Stimulated activated effector memory CD8-positive, alpha-beta T cell treated with anti-CD3 and anti-CD28 coated beads, Interleukin-12 subunit alpha, Interleukin-12 subunit beta, amount 100 ng/mL, for 72 hours (primary cell): ENCODE results near the gene DGKH.
A peak's percentile ranks its signal among the peaks of the same experiment; 100 is the strongest.
"Not testable (repeated sequence)": the region's sequence is repeated elsewhere in the genome, so short reads cannot be mapped to it uniquely, and the experiment has no call there.

Experiments used
- ATAC-seq: fragments of 150-1000 bp; cut with Tn5 transposase; 2 replicates; pipeline ENCODE4 v1.10.0; 2021
- DNase-seq, 2 donors: peaks; one replicate each; pipeline ENCODE4 v3.0.0; 2021 to 2022; ENCODE audit warnings: low spot score in 2 of 2
- H3K27ac Mint-ChIP-seq: one replicate; pipeline ENCODE4 v1.8.0; 2022; ENCODE audit warnings: mild to moderate bottlenecking, mixed read lengths
- H3K36me3 Mint-ChIP-seq: one replicate; pipeline ENCODE4 v1.8.0; 2022; ENCODE audit warnings: mild to moderate bottlenecking, mixed read lengths
- H3K4me1 Mint-ChIP-seq: one replicate; pipeline ENCODE4 v1.8.0; 2022; ENCODE audit warnings: mixed read lengths
- H3K4me3 Mint-ChIP-seq: one replicate; pipeline ENCODE4 v1.8.0; 2022; ENCODE audit warnings: mild to moderate bottlenecking, mixed read lengths
- H3K9me3 Mint-ChIP-seq: one replicate; pipeline ENCODE4 v1.8.0; 2022; ENCODE audit warnings: mixed read lengths

DGKH gene

DNA sequence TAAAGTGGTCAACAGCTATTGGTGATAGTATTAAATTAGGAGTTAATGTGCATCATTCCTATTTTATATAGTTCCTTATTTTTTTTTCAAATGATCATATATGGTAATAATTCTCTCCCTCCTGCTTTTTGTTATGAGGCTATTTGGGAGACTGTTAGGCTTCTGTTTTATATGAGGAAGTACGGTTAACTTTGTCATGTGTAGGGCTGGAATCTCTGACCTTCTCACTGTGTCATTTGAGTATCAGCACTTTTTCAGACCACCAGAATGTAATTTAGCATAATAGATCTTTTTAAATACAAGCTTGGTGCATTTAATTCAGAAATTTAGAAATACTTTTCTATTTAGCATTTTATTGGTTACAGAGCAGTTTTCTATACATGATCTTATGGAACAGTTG is 7.7 kb downstream of the DGKH start:
- Mint-ChIP-seq H3K9me3 (peaks cover 4% of the 10 kb centered on the region), H3K4me1 (peaks cover 16% of the 10 kb centered on the region), H3K27ac (no peak overlapping the region), H3K36me3 (no peaks in the 10 kb centered on the region), H3K4me3 (no peak overlapping the region)
- DNase-seq (no peak), ATAC-seq (no peak)

DNA sequence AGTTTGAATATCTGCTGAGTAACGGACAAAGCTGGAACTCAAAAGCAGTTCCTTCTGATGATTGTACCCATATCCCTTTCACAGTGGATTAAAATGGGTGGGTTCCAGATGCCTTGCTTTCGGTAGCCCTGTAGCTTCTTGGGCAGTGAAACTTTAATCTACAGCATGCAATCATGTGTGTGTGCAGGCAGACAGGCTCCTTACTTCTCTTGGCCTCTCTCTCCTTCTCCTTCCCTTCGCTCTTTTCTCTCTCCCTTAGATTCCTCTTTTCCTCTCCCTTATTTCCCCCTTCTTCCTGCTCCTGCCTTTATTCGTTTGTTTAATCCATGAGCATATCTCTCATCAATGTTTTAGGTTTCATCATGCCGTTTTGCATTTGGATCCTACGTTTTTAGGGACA is 8.1 kb downstream of the DGKH start:
- no peak for ATAC-seq
- H3K4me3 Mint-ChIP-seq: no peak overlapping the region
- DNase-seq: no peak
- peaks cover 16% of the 10 kb centered on the region for H3K4me1 Mint-ChIP-seq
- H3K36me3 Mint-ChIP-seq: no peaks in the 10 kb centered on the region
- H3K27ac Mint-ChIP-seq: no peak overlapping the region
- peaks cover 4% of the 10 kb centered on the region for H3K9me3 Mint-ChIP-seq

DNA sequence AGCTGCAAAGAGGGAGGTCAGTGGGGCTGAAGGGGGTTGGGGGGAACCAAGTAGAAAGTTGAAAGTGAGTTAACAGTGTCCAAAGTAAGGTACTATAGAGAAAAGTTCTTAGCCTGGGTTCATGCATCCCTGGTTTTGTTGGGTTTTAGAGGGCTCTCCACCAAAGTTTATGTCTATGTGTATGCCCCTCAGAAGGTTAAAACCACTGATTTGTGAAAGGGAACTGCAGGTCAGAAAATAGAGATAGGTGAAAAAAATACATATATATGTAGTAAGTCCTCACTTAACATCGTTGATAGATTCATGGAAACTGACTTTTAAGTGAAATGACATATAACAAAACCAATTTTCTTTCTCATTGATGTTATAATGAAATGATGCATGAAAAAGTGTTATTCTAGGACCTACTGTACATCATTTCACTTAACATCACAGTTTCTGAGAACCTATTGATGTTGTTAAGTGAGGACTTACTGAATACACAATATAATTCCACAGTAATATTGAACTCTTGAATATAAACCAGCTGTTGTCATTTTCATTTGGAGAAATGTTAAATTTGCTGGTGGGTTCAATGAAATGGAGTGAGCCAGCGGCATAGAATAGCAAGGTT is 9.6 kb downstream of the DGKH start:
- ATAC-seq: peak; percentile 51
- peaks cover 4% of the 10 kb centered on the region for H3K9me3 Mint-ChIP-seq
- H3K4me3 Mint-ChIP-seq: no peak overlapping the region
- peaks cover 14% of the 10 kb centered on the region for H3K4me1 Mint-ChIP-seq
- DNase-seq: no peak
- no peaks in the 10 kb centered on the region for H3K36me3 Mint-ChIP-seq
- no peak overlapping the region for H3K27ac Mint-ChIP-seq

DNA sequence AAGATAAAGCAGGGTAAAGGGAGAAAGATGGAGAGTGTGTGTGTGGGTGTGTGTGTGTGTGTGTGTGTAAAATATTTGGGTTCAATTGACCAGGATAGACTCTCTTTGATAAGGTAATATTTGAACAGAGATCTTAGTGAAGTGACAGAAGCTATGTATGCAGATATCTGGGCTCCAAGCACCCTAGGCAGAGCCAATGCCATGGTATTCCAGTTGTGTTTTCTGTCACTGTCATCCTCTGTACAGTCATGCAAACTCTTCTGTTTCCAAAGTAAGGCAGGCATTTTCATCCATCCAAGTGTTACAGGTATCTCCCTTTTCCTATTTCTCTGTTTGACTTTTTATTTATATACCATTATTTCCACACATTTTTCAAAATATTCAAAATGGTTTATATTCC is 13.5 kb downstream of the DGKH start:
- no peak for ATAC-seq
- DNase-seq: no peak
- H3K4me1 Mint-ChIP-seq: peaks cover 29% of the 10 kb centered on the region
- no peaks in the 10 kb centered on the region for H3K36me3 Mint-ChIP-seq
- H3K27ac Mint-ChIP-seq: no peak overlapping the region
- peaks cover 4% of the 10 kb centered on the region for H3K9me3 Mint-ChIP-seq
- H3K4me3 Mint-ChIP-seq: no peak overlapping the region

DNA sequence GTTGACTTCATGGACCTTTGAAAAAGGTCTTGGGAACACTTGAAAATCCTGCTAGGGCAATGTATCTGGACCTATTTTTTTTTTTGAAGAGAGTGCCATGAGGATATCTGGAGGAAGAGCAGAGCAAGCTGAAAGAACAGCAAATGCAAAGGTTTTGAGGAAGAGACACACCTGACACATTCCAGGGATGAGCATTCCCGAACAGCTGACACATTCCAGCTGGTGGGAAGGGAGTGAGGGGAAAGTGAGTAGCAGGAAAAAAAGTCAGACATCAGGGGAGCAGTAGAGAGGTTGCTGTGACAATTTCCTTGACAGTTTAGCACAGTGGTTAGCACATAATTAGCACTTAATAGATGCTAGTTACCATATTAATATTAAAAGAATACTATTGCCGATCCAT is 14.7 kb downstream of the DGKH start:
- DNase-seq: no peak
- Mint-ChIP-seq H3K27ac (no peak overlapping the region), H3K4me1 (peaks cover 23% of the 10 kb centered on the region), H3K9me3 (peaks cover 4% of the 10 kb centered on the region), H3K36me3 (no peaks in the 10 kb centered on the region), H3K4me3 (no peak overlapping the region)
- no peak for ATAC-seq

DNA sequence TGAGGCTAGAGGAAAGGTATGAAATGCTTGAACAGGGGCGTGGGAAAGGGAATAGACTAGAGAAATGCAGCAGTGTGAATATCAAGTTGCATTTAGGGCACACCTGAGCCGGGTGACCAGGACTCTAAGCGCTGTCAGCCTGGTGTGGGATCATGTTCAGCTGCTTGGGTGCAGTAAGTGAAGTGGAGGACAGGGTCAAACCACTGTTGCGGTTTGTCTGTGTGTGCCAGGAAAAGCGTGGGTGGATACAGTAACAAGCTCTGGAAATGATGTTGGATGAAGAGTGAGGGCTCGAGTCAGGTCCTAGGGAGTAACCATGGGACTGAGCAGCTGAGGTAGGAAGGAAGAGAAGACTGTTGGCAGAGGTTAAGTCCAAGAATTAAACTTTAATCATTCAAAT is 15.8 kb downstream of the DGKH start:
- H3K36me3 Mint-ChIP-seq: no peaks in the 10 kb centered on the region
- H3K9me3 Mint-ChIP-seq: no peaks in the 10 kb centered on the region
- H3K4me1 Mint-ChIP-seq: peaks cover 23% of the 10 kb centered on the region
- H3K27ac Mint-ChIP-seq: no peak overlapping the region
- H3K4me3 Mint-ChIP-seq: no peak overlapping the region
- DNase-seq (no peak), ATAC-seq (no peak)

DNA sequence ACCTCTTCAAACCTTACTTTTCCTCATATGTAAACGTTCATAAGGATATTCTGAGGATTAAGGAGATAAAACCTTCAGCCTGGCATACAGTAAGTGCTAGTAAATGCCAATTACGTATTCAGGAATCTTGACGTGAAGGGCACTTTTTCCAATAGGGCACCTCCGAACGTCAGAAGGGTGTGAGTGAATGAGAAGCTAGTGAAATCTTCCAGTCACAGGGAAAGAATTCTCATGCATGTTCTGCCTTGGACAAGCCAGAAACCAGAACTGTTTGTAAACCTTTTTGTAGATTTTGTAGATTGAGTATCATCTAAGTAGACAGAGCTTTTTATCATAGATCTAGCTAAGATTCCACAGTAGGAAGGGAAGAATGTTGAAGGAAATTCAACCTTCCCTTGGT is 16.5 kb downstream of the DGKH start:
- ATAC-seq: no peak
- H3K4me1 Mint-ChIP-seq: peaks cover 23% of the 10 kb centered on the region
- no peak for DNase-seq
- H3K4me3 Mint-ChIP-seq: no peak overlapping the region
- H3K27ac Mint-ChIP-seq: no peak overlapping the region
- no peaks in the 10 kb centered on the region for H3K36me3 Mint-ChIP-seq
- H3K9me3 Mint-ChIP-seq: no peaks in the 10 kb centered on the region

DNA sequence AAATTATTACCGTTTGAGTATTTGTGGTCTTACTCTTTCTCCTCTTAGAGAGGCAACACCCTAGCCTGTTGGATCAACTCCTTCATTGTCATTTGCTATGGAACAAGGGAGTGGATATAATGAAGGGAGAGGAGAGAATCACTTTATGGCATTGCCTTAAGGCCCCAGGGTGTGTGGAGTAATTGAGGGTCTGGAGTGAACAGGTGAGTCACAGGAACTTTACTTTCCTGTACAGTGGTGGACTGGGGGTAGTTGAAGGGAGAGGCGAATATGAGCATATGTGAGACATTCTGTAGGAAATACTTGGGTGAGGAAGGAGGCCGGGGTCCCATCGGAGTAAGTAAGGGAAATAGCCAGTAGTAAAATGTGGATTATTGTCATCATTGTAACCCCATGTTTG is 17.0 kb downstream of the DGKH start:
- ATAC-seq: no peak
- no peak overlapping the region for H3K4me3 Mint-ChIP-seq
- DNase-seq: no peak
- peaks cover 18% of the 10 kb centered on the region for H3K4me1 Mint-ChIP-seq
- H3K36me3 Mint-ChIP-seq: no peaks in the 10 kb centered on the region
- H3K9me3 Mint-ChIP-seq: no peaks in the 10 kb centered on the region
- H3K27ac Mint-ChIP-seq: no peak overlapping the region

DNA sequence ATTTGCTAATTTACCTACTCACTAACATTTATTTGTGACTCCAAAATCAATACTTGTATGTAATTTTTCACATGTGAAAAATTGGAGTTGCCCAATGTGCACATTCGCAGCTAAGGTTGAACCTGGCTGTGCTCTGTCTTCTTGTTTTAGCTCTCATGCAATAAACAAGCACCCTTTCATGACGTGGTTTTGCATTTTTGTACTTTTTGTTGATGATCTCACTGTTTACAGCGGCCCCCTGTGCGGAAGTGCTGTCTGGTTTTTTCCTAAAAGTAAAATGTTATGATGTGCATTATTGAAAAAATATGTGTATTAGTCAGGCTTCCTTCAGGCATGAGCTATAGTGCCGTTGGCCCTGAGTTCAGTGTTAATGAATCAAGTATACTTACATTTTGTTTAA is 18.1 kb downstream of the DGKH start:
- Mint-ChIP-seq H3K4me1 (peaks cover 22% of the 10 kb centered on the region), H3K36me3 (no peaks in the 10 kb centered on the region), H3K4me3 (no peak overlapping the region), H3K27ac (no peak overlapping the region), H3K9me3 (no peaks in the 10 kb centered on the region)
- DNase-seq: no peak
- no peak for ATAC-seq

DNA sequence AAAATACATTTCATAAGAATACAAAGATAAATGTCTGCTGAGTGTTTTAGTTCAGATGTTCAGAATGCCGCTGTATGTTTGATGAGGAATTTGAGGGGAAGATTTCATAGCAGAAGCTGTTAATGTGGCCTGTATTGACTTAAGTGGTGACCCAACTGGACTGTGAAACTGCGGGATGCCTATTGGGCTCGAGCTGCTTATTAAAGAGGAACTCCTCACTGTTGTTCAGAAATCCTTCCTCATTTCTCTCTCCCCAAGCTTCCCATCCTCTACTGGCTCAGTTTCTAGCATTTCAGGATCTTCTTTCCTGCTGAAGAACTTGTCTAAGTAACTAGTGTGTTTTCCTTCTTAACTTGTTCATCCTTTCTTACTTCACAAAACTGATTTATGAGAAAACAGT is 20.4 kb downstream of the DGKH start:
- Mint-ChIP-seq H3K9me3 (no peaks in the 10 kb centered on the region), H3K4me1 (peaks cover 17% of the 10 kb centered on the region), H3K27ac (no peak overlapping the region), H3K36me3 (no peaks in the 10 kb centered on the region), H3K4me3 (no peak overlapping the region)
- no peak for DNase-seq
- ATAC-seq: no peak

DNA sequence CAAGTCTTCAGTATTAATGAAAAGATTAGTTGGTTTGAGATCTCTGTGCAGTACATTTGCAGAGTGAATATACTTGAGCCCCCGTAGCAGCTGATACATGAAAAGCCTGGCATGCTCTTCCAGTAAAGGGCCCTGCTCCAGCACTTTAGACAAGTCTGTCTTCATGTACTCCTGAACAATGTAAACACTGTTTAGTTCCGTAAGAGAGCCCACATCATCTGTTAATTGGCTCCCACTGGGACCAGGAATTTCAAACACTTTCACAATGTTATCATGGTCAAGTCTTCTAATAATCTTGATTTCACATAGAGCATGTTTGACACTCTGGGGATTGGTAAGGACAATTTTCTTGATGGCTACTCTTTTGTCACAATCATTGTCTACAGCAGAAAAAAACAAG is 22.2 kb downstream of the DGKH start:
- H3K9me3 Mint-ChIP-seq, H3K4me3 Mint-ChIP-seq, ATAC-seq, H3K4me1 Mint-ChIP-seq, H3K36me3 Mint-ChIP-seq, H3K27ac Mint-ChIP-seq, DNase-seq: not testable (repeated sequence)

DNA sequence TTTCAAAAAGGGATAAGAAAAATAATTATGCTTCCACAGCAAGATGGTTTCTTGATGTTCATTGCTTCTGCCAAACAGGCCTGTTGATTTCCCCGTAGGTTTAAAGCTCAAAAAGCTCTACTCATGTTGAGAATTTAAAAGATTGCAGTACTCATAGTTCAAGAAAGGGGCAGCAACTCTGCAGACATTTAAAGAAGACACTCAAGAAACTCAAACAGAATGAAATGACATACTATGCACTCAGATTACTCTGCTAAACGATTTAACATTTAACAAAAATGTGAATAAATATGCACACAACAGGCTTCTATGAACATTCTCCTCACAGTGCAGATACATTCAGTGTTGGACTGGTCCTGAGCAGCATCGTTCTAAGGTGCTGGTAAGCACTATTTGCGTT is 22.7 kb downstream of the DGKH start:
- not testable (repeated sequence) for H3K9me3 Mint-ChIP-seq, H3K4me3 Mint-ChIP-seq, ATAC-seq, H3K36me3 Mint-ChIP-seq, H3K27ac Mint-ChIP-seq, DNase-seq
- H3K4me1 Mint-ChIP-seq: peaks cover 12% of the 10 kb centered on the region

DNA sequence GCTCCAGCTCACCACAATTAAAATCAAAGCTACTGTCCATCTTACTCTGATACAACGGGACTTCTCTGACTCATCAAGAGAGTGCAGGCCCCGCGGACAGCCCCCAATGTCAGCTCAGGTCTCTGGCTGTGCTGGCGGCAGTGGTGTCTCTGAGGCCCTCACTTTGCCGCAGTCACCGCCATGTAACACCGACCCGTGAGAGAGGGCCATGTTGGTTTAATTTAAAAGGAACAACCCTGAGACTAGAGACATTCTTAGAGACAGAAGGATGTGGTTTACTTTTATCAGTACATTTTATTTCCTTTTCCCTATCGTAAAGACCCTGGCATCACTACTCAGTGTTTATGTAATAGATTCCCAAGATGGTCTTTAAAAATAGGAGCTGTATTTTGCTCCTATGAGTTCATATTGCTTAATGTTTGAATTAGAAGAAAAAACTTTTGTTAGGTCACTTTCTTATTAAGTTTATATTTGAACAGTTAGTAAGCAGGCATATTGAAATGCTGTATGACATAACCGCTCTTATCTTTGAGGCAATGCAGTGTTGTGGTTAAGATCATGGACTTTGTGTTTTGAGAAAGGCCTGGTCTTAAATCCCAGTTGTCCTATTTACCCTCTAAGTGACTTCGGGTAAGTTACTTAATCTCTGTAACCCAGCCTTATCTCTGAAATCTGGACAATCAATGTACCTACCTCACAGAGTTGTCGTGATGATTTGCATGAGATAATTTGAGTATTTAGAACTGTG is 23.4 kb downstream of the DGKH start:
- Mint-ChIP-seq H3K4me3 (no peak overlapping the region), H3K27ac (no peak overlapping the region), H3K4me1 (peaks cover 12% of the 10 kb centered on the region), H3K36me3 (no peaks in the 10 kb centered on the region), H3K9me3 (no peaks in the 10 kb centered on the region)
- ATAC-seq (no peak), DNase-seq (no peak)

DNA sequence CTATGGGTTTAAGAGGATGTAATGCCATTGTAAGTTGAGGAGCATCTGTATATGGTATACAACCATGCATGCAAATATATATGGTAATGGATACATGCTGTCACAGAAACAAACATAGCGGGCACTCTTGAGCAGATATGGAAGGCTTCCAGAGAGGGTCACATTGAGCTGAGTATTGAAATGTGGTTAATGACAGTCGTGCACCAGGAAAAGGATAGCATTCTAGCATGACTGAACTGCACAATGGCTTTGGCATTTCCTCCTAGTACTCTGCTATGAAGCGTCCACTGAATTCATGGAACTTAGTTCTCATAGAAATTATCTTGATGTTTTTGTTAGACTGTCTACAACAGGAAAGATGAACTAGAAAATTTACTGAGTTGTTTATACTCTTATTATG is 25.2 kb downstream of the DGKH start:
- Mint-ChIP-seq H3K9me3 (no peaks in the 10 kb centered on the region), H3K4me1 (peaks cover 12% of the 10 kb centered on the region), H3K4me3 (no peak overlapping the region), H3K36me3 (no peaks in the 10 kb centered on the region), H3K27ac (no peak overlapping the region)
- DNase-seq (no peak), ATAC-seq (no peak)

DNA sequence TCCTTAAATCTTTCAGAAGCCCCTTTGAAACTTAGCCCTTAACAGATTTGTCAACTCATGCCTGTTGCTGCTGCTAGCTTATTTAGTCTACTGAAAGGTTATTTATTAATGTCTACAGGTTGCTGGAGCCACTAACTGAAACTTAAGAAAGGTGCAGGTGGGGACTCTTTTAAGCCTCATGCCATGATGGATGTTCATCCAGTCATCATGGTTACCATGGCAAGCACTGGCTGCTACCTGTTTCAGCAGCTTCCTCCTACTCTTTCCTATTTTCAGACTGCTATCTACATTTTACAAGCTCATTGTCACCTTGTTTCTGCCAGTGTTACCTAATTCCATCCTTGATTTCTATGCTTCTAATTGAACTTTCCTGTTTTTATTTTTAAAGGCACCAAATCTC is 27.1 kb downstream of the DGKH start:
- DNase-seq (no peak), ATAC-seq (no peak)
- no peaks in the 10 kb centered on the region for H3K36me3 Mint-ChIP-seq
- H3K27ac Mint-ChIP-seq: no peak overlapping the region
- no peaks in the 10 kb centered on the region for H3K9me3 Mint-ChIP-seq
- H3K4me3 Mint-ChIP-seq: no peak overlapping the region
- peaks cover 12% of the 10 kb centered on the region for H3K4me1 Mint-ChIP-seq

DNA sequence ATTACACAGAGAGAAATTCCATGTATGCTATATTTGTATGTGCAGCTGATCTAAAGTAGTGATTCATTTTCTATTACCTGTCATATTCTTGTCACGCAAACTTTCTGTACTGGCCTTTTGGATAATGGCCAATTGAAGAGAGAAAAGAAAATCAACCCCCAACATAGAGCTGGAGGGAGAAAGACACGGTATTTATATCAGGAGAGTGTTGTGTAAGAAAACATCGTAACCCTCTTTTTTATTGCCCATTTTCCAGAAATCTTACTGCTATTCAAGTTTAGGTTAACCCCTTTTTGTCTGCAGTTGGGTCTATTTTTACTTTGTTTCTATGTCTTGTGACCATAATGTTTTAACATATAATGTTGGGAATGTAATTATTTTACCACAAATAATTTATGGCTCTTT is 27.9 kb downstream of the DGKH start:
- no peak overlapping the region for H3K27ac Mint-ChIP-seq
- no peak overlapping the region for H3K4me3 Mint-ChIP-seq
- H3K4me1 Mint-ChIP-seq: peaks cover 11% of the 10 kb centered on the region
- DNase-seq (no peak), ATAC-seq (no peak)
- H3K9me3 Mint-ChIP-seq: no peaks in the 10 kb centered on the region
- no peaks in the 10 kb centered on the region for H3K36me3 Mint-ChIP-seq
